Lung (tissue), 12 donors: ENCODE measurements around the gene ANGPTL5. TPM values are rescaled to one million over a fixed set of nuclear protein-coding genes. Genes with fewer than 3 reads are reported as not detected.

Source experiments
- ATAC-seq: fragments of 200-7000 bp; cut with Tn5 transposase; one replicate; pipeline ENCODE4 v1.9.1; 2020; ENCODE audit warnings: moderate number of reproducible peaks; ENCODE audit not compliant: insufficient read depth, low FRiP score
- DNase-seq, 3 donors: peaks; one replicate each; pipeline ENCODE4 v3.0.0-alpha.2; 2013 to 2017
- H3K27ac ChIP-seq, 2 donors: one replicate each; pipeline ENCODE4 v1.5.1; 2013; ENCODE audit warnings: mild to moderate bottlenecking in 2 of 2, moderate library complexity in 2 of 2, control low read depth in 1 of 2, inconsistent platforms in 1 of 2, low read depth in 1 of 2, low read length in 1 of 2
- H3K27me3 ChIP-seq, 3 donors: one replicate each; pipeline ENCODE4 v1.5.1; 2013; ENCODE audit warnings: low read length in 2 of 3; ENCODE audit not compliant: control insufficient read depth in 3 of 3, insufficient read depth in 3 of 3
- H3K36me3 ChIP-seq, 4 donors: one replicate each; pipeline ENCODE4 v1.5.1; 2013; ENCODE audit warnings: low read length in 4 of 4, mild to moderate bottlenecking in 1 of 4, moderate library complexity in 1 of 4; ENCODE audit not compliant: control insufficient read depth in 4 of 4, insufficient read depth in 4 of 4
- H3K4me1 ChIP-seq, 5 donors: one replicate each; pipeline ENCODE4 v1.5.1; 2013; ENCODE audit warnings: low read length in 5 of 5, mild to moderate bottlenecking in 2 of 5, moderate library complexity in 1 of 5; ENCODE audit not compliant: control insufficient read depth in 5 of 5, insufficient read depth in 5 of 5
- H3K4me3 ChIP-seq: one replicate; pipeline ENCODE4 v1.5.1; 2013; ENCODE audit warnings: mild to moderate bottlenecking, control low read depth, moderate library complexity
- H3K9ac ChIP-seq, 2 donors: one replicate each; pipeline ENCODE4 v1.5.1; 2013; ENCODE audit warnings: low read length in 2 of 2, control low read depth in 1 of 2; ENCODE audit not compliant: insufficient read depth in 1 of 2
- H3K9me3 ChIP-seq, 4 donors: one replicate each; pipeline ENCODE4 v1.5.1; 2013; ENCODE audit warnings: low read length in 3 of 4, mild to moderate bottlenecking in 1 of 4, moderate library complexity in 1 of 4; ENCODE audit not compliant: control insufficient read depth in 4 of 4, insufficient read depth in 3 of 4
- WGBS, 2 donors: extraction: QIAGEN DNeasy Blood & Tissue Kit; methylation state at CpG; one replicate each; pipeline ENCODE4 v1.1.7; 2013; 5-methylcytosine and 5-hydroxymethylcytosine counted together
- polyA plus RNA-seq, 2 donors: library from polyadenylated mRNA; stranded (reverse); fragments of 200-250 nt; gene quantifications; one replicate each; pipeline ENCODE4 v1.2.1, GENCODE V29; 2013
- total RNA-seq, 2 donors: library from RNA; depleted of rRNA in 1 of 2; stranded (reverse); fragments of >200 nt in 1 of 2; gene quantifications; one replicate each; pipeline ENCODE4 v1.2.1, GENCODE V29; 2014 to 2021
- TF ChIP-seq, protein P1 (sequence below): IDR thresholded peaks from 2 replicates; pipeline ENCODE4 v1.5.1; 2012; ENCODE audit warnings: mild to moderate bottlenecking; ENCODE audit errors: control extremely low read depth, extremely low read depth
- donor health status: control.
- donor health status: control.
- donor health status: Bipolar disorder and iron deficiency.
- donor health status: healthy.
- donor health status: DM: yes; HTN: yes; CAD: no.

The ANGPTL5 gene
- total and polyA plus RNA-seq, 4 donors = 0.08 to 0.40 (median 0.11) TPM; not detected in 1

DNA sequence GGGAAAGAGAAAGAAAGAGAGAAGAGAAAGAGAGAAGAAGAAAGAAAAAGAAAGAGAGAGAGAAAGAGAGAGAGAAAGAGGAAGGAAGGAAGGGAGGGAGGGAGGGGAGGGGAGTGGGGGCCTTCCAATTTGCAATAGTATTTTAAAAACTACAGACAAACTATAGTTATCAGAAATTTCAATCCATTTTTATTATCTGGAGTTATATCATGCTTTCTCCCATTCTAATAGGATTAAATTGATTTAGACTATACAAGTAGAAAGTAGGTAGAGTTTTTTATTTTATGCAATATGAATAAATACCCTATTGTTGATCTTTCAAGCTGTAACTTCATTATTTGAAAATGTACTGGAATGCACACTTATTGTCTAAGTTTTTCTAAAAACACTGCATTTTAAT, 71.7 kb downstream of the ANGPTL5 start:
- Histone ChIP-seq H3K9me3 (peaks cover 0 to 4% (median 0%) of the 10 kb centered on the region in 4 donors), H3K9ac (no peak overlapping the region), H3K27me3 (no peaks in the 10 kb centered on the region), H3K36me3 (no peaks in the 10 kb centered on the region), H3K27ac (no peak overlapping the region), H3K4me3 (no peak overlapping the region), H3K4me1 (no peaks in the 10 kb centered on the region)
- DNase-seq (no peak), ATAC-seq (no peak)
- TF ChIP-seq, protein P1, sequence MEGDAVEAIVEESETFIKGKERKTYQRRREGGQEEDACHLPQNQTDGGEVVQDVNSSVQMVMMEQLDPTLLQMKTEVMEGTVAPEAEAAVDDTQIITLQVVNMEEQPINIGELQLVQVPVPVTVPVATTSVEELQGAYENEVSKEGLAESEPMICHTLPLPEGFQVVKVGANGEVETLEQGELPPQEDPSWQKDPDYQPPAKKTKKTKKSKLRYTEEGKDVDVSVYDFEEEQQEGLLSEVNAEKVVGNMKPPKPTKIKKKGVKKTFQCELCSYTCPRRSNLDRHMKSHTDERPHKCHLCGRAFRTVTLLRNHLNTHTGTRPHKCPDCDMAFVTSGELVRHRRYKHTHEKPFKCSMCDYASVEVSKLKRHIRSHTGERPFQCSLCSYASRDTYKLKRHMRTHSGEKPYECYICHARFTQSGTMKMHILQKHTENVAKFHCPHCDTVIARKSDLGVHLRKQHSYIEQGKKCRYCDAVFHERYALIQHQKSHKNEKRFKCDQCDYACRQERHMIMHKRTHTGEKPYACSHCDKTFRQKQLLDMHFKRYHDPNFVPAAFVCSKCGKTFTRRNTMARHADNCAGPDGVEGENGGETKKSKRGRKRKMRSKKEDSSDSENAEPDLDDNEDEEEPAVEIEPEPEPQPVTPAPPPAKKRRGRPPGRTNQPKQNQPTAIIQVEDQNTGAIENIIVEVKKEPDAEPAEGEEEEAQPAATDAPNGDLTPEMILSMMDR = no peak

DNA sequence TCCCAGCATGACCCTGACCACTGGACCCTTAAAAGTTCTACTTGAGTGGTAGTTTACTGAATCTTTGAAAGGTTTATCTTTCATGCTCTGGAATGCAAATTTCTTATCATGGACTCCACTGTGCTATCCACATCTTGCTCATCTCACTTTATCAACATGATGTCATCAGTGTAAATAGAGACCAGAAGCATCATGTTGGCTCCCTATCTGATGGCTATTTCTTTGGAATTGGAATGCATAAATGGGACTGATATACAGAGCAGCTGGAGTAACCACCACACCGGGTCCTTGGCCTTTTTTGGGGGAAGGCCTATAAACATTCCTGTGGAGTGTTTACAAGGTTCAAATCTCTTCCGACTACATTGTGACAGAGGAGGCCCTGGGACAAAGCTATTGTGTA, 75.6 kb downstream of the ANGPTL5 start:
- H3K36me3 ChIP-seq = no peaks in the 10 kb centered on the region
- WGBS, 2 donors = 59 to 76% methylated on average over 2 of the region's 2 CpGs
- DNase-seq (peak; percentile 38 to 57 (median 57)), ATAC-seq (no peak)
- no peak overlapping the region for H3K27ac ChIP-seq
- no peaks in the 10 kb centered on the region for H3K27me3 ChIP-seq
- H3K4me3 ChIP-seq = no peak overlapping the region
- TF ChIP-seq, protein P1 = no peak
- no peaks in the 10 kb centered on the region for H3K4me1 ChIP-seq
- H3K9me3 ChIP-seq = peaks cover 0 to 4% (median 0%) of the 10 kb centered on the region in 4 donors
- no peak overlapping the region for H3K9ac ChIP-seq

Other genes with a start within 250 kb of the ANGPTL5 start
- gene CEP126, start 1.5 kb downstream of the ANGPTL5 start, total RNA-seq = 10 to 100 TPM in 1 of 2 donors, 1 to 10 TPM in 1; 8.5 to 12.5 TPM
- 1 to 10 TPM; 1.7 to 6.5 TPM for gene CEP126, start 1.5 kb downstream of the ANGPTL5 start, polyA plus RNA-seq
- gene CFAP300, start 130.9 kb upstream of the ANGPTL5 start, total RNA-seq = 10 to 100 TPM; 16.7 to 21.3 TPM
- gene CFAP300, start 130.9 kb upstream of the ANGPTL5 start, polyA plus RNA-seq = 10 to 100 TPM; 11.0 to 11.9 TPM
- gene YAP1, start 193.9 kb upstream of the ANGPTL5 start, total RNA-seq = 100 to 1,000 TPM; 120 to 257 TPM
- 10 to 100 TPM; 29.5 to 41.2 TPM for gene YAP1, start 193.9 kb upstream of the ANGPTL5 start, polyA plus RNA-seq